ENCODE measurements around the gene PPIL6. TPM values are rescaled to one million over a fixed set of nuclear protein-coding genes. Genes with fewer than 3 reads are reported as not detected.

The PPIL6 gene
- total and polyA plus RNA-seq, 4 donors = 0.17 to 0.51 (median 0.30) TPM

DNA sequence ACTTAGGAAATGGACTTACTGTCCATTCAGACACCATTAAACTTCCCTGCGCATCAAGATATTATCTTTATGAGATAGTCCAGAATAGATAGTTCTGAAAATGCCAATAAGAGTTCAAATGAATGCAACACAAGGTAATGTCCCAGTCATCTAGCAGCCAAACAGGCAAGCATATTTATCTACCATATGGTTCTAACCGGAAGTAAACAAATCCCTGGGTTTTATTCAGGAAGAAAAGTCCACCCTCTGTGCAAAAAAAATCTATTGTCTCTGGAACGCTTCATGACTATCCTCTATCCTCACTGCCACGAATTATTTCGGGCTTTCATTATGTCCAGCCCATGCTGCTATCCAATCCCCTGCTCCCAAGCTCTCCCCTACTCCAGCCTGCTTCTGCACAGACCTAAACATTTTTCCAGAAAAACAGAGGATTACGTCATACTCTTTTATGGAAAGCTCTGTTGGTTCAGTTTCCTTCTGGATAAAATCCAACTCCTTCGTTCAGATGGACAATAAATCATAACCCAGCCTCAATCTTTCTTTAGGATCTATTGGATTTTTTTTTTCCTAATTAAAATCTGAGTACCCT, 11.4 kb downstream of the PPIL6 start:
- DNase-seq (ENCODE audit: low spot score) = no peak
- Histone ChIP-seq H3K4me1 (ENCODE audit: control insufficient read depth in 4 of 4, insufficient read depth in 4 of 4, low read length in 3 of 4) (no peaks in the 10 kb centered on the region), H3K36me3 (ENCODE audit: control insufficient read depth in 4 of 4, insufficient read depth in 3 of 4, low read depth in 1 of 4, low read length in 3 of 4) (no peaks in the 10 kb centered on the region), H3K27me3 (ENCODE audit: control insufficient read depth in 4 of 4, insufficient read depth in 4 of 4, low read length in 3 of 4) (no peaks in the 10 kb centered on the region), H3K9me3 (ENCODE audit: control insufficient read depth in 4 of 4, low read length in 3 of 4) (no peaks in the 10 kb centered on the region), H3K27ac (ENCODE audit: low read depth in 1 of 2, low read length in 2 of 2) (no peak overlapping the region), H3K4me3 (ENCODE audit: low read depth in 1 of 3, low read length in 3 of 3) (no peak overlapping the region), H3K9ac (ENCODE audit: low read depth in 1 of 2, low read length in 2 of 2) (no peak overlapping the region)
- TF ChIP-seq, protein P1, sequence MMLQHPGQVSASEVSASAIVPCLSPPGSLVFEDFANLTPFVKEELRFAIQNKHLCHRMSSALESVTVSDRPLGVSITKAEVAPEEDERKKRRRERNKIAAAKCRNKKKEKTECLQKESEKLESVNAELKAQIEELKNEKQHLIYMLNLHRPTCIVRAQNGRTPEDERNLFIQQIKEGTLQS (IDR thresholded peaks at IDR 0.05) = no peak
- TF ChIP-seq, protein P2, sequence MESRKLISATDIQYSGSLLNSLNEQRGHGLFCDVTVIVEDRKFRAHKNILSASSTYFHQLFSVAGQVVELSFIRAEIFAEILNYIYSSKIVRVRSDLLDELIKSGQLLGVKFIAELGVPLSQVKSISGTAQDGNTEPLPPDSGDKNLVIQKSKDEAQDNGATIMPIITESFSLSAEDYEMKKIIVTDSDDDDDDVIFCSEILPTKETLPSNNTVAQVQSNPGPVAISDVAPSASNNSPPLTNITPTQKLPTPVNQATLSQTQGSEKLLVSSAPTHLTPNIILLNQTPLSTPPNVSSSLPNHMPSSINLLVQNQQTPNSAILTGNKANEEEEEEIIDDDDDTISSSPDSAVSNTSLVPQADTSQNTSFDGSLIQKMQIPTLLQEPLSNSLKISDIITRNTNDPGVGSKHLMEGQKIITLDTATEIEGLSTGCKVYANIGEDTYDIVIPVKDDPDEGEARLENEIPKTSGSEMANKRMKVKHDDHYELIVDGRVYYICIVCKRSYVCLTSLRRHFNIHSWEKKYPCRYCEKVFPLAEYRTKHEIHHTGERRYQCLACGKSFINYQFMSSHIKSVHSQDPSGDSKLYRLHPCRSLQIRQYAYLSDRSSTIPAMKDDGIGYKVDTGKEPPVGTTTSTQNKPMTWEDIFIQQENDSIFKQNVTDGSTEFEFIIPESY (IDR thresholded peaks at IDR 0.05) = no peak
- TF ChIP-seq HNF4A (conservative IDR thresholded peaks at IDR 0.05) (no peak), HNF4G (IDR thresholded peaks at IDR 0.05) (no peak), FOXA2 (IDR thresholded peaks at IDR 0.05) (no peak), EGR1 (IDR thresholded peaks at IDR 0.05; ENCODE audit: low read depth in 2 of 2) (no peak), TAF1 (conservative IDR thresholded peaks at IDR 0.05) (no peak), JUND (IDR thresholded peaks at IDR 0.05) (no peak), FOXA1 (IDR thresholded peaks at IDR 0.05) (no peak)
- TF ChIP-seq, protein P3, sequence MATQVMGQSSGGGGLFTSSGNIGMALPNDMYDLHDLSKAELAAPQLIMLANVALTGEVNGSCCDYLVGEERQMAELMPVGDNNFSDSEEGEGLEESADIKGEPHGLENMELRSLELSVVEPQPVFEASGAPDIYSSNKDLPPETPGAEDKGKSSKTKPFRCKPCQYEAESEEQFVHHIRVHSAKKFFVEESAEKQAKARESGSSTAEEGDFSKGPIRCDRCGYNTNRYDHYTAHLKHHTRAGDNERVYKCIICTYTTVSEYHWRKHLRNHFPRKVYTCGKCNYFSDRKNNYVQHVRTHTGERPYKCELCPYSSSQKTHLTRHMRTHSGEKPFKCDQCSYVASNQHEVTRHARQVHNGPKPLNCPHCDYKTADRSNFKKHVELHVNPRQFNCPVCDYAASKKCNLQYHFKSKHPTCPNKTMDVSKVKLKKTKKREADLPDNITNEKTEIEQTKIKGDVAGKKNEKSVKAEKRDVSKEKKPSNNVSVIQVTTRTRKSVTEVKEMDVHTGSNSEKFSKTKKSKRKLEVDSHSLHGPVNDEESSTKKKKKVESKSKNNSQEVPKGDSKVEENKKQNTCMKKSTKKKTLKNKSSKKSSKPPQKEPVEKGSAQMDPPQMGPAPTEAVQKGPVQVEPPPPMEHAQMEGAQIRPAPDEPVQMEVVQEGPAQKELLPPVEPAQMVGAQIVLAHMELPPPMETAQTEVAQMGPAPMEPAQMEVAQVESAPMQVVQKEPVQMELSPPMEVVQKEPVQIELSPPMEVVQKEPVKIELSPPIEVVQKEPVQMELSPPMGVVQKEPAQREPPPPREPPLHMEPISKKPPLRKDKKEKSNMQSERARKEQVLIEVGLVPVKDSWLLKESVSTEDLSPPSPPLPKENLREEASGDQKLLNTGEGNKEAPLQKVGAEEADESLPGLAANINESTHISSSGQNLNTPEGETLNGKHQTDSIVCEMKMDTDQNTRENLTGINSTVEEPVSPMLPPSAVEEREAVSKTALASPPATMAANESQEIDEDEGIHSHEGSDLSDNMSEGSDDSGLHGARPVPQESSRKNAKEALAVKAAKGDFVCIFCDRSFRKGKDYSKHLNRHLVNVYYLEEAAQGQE (IDR thresholded peaks at IDR 0.05) = no peak
- TF ChIP-seq, protein P4, sequence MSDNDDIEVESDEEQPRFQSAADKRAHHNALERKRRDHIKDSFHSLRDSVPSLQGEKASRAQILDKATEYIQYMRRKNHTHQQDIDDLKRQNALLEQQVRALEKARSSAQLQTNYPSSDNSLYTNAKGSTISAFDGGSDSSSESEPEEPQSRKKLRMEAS (IDR thresholded peaks at IDR 0.05) = no peak
- WGBS = 69% methylated on average over 7 of the region's 7 CpGs

DNA sequence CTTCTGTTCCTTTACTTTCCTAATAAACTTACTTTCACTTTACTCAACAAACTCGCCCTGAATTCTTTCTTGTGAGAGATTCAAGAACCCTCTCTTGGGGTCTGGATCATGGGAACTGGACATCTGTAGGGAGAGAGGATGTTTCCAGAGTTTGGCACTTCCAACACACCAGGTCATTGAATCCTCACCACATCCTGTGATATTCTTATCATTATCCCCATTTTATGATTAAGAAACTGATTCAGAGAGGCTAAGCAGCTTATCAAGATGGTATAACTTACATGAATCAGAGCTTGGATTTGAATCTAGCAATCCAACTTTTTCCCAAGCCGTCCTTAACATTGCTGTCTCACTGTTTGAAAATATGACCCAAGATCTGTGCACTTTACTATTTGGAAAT, 15.5 kb downstream of the PPIL6 start:
- Histone ChIP-seq H3K4me1 (ENCODE audit: control insufficient read depth in 4 of 4, insufficient read depth in 4 of 4, low read length in 3 of 4) (no peaks in the 10 kb centered on the region), H3K27me3 (ENCODE audit: control insufficient read depth in 4 of 4, insufficient read depth in 4 of 4, low read length in 3 of 4) (no peaks in the 10 kb centered on the region), H3K4me3 (ENCODE audit: low read depth in 1 of 3, low read length in 3 of 3) (no peak overlapping the region), H3K9me3 (ENCODE audit: control insufficient read depth in 4 of 4, low read length in 3 of 4) (no peaks in the 10 kb centered on the region), H3K27ac (ENCODE audit: low read depth in 1 of 2, low read length in 2 of 2) (no peak overlapping the region), H3K36me3 (ENCODE audit: control insufficient read depth in 4 of 4, insufficient read depth in 3 of 4, low read depth in 1 of 4, low read length in 3 of 4) (no peaks in the 10 kb centered on the region), H3K9ac (ENCODE audit: low read depth in 1 of 2, low read length in 2 of 2) (no peak overlapping the region)
- no peak for DNase-seq (ENCODE audit: low spot score)
- 88% methylated on average over 2 of the region's 2 CpGs for WGBS
- TF ChIP-seq EGR1 (IDR thresholded peaks at IDR 0.05; ENCODE audit: low read depth in 2 of 2) (no peak), NR2F2 (IDR thresholded peaks at IDR 0.05) (no peak)
- TF ChIP-seq, protein P1 (IDR thresholded peaks at IDR 0.05) = no peak
- TF ChIP-seq, protein P3 (IDR thresholded peaks at IDR 0.05) = no peak
- TF ChIP-seq, protein P5, sequence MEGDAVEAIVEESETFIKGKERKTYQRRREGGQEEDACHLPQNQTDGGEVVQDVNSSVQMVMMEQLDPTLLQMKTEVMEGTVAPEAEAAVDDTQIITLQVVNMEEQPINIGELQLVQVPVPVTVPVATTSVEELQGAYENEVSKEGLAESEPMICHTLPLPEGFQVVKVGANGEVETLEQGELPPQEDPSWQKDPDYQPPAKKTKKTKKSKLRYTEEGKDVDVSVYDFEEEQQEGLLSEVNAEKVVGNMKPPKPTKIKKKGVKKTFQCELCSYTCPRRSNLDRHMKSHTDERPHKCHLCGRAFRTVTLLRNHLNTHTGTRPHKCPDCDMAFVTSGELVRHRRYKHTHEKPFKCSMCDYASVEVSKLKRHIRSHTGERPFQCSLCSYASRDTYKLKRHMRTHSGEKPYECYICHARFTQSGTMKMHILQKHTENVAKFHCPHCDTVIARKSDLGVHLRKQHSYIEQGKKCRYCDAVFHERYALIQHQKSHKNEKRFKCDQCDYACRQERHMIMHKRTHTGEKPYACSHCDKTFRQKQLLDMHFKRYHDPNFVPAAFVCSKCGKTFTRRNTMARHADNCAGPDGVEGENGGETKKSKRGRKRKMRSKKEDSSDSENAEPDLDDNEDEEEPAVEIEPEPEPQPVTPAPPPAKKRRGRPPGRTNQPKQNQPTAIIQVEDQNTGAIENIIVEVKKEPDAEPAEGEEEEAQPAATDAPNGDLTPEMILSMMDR (IDR thresholded peaks at IDR 0.05; ENCODE audit: low read depth, low read length, missing input control) = no peak
